Glomerular endothelial cell (primary cell): ENCODE data around the gene HACE1. TPM values are rescaled to one million over a fixed set of nuclear protein-coding genes. Genes with fewer than 3 reads are reported as not detected.
"Not testable (repeated sequence)": the region's sequence is repeated elsewhere in the genome, so short reads cannot be mapped to it uniquely, and the experiment has no call there.

Experiments
- DNase-seq: peaks from one replicate; pipeline ENCODE4 v3.0.0-alpha.2; 2011; ENCODE audit warnings: low read depth, low spot score; ENCODE audit errors: extremely low read depth
- total RNA-seq: library from RNA; depleted of rRNA; stranded (reverse); fragments of >200 nt; gene quantifications from 2 replicates; pipeline ENCODE4 v1.2.3, GENCODE V29; 2015

The HACE1 gene
- total RNA-seq, 1 donor from 2014 or later, result 11.9 TPM

DNA sequence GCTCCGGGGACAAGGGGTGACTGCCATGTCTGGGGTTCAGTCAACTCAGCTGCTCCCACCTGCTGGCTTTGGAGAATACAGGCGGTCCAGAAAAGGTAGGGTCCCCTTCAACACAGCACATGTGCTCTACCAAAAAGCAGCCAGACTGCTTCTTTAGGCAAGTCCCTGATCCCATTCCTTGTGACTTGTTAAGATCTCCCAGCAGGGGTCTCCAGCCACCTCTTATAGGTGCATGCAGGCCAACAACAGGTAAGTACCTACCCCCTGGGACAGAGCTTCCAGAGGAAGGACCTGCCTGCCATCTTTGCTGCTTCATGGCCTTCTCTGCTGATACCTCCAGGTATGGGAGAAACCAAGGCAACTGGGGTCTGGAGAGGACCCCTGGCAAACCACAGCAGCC, 106.5 kb downstream of the HACE1 start:
- no peak for DNase-seq

DNA sequence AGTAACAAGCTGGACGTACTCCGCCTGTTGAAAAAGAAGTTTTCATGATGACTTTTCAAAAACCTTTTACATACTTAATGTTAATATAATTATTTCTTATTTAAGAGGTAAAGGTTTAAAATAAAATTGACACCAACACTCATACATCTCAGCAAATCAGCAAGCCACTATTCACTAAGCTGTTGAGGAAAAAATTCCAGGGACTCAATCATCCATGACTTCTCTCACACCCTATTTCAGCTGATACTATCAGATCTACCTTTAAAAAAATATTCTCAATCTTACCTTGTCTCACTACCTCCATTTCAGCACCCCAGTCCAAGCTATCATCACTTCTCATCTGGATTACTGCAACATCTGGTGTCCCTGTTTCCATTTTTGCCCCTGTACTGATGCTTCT, 109.3 kb downstream of the HACE1 start:
- no peak for DNase-seq

DNA sequence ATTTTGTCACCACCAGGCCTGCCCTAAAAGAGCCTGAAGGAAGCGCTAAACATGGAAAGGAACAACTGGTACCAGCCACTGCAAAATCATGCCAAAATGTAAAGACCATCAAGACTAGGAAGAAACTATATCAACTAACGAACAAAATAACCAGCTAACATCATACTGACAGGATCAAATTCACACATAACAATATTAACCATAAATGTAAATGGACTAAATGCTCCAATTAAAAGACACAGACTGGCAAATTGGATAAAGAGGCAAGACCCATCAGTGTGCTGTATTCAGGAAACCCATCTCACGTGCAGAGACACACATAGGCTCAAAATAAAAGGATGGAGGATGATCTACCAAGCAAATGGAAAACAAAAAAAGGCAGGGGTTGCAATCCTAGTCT, 120.6 kb downstream of the HACE1 start:
- not testable (repeated sequence) for DNase-seq

DNA sequence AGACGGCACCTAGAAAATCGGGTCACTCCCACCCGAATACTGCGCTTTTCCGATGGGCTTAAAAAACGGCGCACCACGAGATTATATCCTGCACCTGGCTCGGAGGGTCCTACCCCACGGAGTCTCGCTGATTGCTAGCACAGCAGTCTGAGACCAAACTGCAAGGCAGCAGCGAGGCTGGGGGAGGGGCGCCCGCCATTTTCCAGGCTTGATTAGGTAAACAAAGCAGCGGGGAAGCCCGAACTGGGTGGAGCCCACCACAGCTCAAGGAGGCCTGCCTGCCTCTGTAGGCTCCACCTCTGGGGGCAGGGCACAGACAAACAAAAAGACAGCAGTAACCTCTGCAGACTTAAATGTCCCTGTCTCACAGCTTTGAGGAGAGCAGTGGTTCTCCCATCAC, 122.2 kb downstream of the HACE1 start:
- not testable (repeated sequence) for DNase-seq

DNA sequence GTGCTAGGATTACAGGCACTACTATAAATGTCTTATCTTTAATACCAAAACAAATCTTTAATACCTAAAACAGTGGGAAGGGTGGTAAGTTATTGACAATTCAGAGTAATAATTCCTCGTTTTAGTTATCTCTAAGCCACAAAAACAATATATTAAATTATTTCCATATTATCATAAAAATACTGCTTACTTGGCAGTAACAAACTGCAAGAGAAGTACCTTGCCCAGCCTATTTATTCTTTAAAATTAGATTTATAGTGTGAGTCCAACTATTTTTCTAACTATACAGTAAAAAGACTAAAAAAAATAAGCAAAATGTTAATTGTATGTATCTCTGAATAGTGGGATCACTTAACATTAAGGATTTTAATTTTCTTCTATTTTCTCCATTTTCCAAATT, 123.2 kb downstream of the HACE1 start:
- no peak for DNase-seq

DNA sequence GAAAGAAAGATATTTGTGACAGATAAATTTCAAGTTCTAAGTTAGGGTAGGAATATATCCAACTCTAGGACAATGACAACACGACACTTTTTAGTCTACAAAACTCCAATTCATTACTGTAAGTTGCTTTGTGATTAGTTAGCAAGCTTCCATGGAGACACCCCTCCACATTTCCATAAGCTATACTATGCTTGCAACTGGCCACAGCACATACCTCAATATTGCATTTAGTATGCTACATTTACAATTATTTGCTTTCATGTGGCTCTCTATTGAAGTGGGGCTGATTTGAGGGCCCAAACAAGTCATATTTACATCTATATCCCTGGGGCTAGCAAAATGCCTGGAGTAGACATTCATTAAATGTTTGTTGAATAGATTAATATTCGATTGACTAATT, 129.3 kb downstream of the HACE1 start:
- DNase-seq, result no peak

DNA sequence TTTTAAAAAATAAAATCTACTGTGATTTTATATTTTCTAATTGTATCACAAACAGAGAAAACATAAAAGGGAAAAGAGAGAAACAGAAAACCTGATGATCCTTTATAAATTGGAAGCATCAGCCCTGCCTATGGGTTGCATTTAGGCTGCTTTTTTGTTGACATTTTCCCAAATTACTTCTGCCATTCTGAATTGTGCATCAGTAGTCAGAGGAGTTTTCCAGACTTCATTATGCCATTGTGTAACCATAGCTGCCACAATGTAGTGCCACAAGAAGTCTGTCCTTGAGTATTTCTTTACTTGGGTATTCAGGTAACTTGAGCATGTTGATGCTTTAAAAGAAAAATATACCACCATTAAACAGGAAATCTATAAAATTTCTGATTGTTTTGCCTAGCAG, 130.3 kb downstream of the HACE1 start:
- no peak for DNase-seq

DNA sequence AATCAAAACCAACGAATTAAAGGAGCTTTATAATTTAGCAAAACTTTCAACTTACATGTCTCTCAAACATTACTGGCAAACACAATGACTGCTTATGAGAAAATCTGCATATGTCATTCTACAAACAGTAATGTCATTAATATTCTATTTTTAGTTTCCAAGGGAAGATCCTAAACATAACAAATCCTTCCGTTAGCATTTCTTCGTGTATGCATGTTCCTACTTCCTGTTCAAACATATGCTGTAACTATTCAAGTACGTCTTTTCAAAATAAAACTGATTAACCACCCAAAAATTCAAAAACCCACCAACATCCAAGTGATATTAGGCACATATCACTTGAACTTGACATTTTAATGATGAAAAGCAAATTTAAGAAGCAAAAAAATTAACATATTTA, 131.3 kb downstream of the HACE1 start:
- DNase-seq, result no peak

DNA sequence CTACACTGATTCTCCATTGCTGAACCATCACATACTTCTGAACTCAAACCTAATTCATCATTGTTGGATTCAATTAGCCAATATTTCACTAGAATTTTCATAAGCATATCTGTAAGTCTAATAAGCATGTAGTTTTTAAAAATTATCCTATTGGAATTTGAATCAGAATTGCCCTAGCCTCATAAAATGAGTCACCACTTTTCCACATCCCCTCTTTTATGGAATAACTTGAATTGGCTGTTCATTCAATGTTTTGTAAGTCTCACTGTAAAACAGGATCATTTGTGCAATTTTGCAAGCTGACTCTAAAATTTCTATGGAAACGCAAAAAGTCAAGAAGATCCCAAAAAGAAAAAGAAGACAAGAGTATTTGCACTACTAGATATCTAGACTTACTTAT, 141.0 kb downstream of the HACE1 start:
- DNase-seq, result no peak

DNA sequence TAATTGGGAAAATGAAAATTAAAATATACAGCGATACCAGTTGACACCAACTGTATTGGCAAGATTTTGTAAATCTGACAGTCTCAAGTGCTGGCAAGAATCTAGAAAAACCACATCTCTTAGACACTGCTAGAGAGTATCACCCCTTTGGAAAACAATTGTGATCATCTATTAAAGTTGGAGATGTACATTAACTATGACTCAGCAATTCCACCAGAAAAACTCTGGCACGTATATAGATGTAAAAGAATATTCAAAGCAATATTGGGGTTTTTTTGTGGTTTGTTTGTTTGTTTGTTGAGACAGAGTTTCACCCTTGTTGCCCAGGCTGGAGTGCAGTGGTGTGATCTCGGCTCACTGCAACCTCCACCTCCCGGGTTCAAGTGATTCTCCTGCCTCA, 142.9 kb downstream of the HACE1 start:
- DNase-seq, result no peak

DNA sequence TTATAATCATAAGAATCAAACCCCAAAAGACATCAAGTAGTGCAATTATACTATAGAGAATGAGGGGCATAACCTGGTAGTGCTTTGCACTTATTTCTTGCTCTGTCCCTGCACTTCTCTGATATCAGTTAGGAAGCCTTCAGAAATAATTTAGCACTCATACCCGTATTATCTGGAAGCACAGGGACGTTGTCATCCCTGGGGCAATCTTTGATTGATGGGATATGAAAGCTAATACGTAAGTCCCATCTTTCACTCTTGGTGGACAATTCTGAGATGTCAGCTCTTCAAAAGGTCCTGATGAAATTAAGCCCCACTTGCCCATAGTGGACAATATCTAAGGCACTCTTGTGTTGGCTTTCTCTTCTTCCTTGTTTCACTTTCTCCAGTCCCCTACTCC, 144.9 kb downstream of the HACE1 start:
- DNase-seq, result no peak

DNA sequence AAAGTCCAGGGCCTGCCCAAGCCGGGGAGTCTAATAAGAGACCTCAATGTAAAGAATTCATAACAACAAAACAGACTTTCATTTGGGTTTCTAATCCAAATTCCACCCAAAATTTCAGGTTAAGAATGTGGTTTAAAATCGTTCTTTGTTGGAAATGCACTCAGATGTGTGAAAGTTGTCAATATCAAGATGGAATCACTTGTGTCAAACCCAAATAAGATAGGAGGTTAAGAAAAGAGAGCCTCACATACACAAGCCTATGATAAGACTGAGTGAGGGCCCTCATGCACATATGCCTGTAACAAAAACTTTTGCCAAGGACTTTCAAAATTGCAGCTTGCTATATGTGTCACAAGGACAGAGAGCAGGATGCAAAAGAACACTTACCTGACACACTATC, 145.7 kb downstream of the HACE1 start:
- DNase-seq, result no peak

DNA sequence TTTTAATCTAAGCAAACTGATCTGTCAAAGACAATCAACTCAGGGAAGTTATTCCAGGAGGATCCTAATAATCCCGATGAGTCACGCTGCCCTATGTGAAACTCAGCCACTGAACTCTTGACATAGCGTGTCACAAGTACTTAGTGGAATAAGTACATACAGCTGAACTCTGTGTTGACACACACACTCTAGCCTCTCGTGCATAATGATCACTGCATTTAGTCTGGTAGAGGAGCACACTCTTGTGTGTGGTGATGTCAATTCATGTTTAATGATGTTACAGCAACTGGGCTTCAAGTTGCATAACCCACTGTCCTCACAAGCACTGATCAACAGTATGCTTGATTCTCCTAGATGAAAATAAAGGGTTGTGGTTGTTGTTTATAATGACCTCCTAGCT, 148.3 kb downstream of the HACE1 start:
- DNase-seq, result no peak

DNA sequence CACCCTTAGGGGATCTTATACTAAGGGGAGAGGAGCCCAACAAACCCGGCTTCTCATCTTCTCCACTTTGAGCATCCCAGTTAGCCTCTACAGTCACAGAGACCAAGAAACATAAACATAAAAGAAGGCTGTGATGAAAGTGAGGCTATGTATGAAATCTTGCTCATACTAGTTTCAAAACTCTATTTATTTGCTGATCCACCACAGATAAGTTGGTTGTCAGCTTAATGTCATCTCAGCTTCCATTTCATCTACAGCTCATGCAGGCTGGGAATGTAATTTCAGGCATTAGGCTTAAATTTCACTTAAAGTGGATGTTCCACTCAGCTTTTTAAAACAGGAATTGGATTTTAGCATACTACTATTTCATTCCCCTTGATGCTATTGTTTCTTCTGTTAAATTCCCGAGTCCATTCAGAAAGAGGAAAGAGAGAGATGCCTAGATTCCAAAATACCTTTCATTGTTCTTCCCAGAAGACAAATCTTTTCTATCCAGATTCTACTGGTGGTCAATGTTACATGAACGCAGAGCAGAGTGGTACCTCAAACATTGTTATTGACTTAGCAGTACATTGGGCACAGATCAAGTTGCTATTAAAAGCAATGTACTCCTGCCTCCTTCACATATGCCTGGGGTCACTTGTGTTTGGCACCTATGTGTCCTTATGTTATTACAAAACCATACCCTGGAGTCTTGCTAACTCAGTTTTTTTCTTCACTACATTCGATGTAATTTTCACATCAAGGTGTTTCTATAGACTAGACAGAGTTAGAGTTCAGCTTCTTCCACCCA, 149.0 kb downstream of the HACE1 start:
- no peak for DNase-seq

DNA sequence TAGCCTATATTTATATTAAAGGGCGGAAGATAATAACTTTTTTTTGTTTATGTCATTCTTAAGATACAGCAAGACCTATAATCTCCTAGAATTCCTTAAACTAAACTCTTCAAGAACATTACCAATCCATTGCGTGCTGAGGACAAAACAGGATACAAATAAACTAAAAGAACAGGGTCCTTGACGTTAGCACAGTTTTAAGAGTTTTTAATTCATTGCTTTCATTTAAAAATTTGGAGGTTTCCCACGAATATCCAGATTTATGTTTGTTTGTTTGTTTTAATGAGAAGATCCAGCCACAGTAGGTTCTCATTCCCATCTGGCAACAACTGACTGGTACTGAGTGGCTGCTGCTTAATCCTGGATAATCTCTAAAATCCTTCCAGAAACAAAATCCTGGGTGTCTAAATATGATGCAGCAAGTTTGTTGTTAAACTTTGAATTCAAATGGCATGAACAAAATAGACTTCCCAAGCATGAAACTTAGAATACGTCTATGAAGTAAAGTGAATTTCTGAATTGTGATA, 153.7 kb downstream of the HACE1 start:
- DNase-seq, result no peak

DNA sequence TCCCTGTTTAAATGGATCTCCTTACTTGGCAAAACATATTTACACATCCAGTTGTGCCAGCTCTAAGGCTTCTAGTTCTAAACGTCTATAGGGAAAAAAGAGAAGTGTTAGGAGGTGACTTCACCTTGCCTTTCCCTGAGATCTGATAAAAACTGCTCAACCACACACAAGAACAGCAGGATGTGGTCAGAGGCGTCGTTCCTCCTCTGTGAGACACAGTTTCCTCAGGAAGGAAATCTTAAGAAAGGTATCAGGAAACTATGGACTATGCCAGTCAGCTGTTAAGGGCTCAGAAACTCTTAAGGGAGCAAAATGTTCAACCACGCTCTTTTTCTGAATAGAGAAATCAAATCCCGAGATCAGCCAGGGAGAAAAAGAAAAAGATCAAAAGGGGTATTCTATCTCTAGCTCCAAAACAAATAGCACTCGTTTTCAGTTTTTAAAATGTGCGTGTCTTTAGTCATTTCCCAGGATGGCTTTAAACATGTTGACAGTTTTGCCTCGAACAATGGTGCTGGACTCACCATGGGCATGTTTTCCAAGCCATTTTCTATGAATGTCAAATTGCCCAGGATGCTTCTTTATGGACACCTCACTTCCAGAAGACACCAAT, 154.5 kb downstream of the HACE1 start:
- peak; percentile 95 for DNase-seq

DNA sequence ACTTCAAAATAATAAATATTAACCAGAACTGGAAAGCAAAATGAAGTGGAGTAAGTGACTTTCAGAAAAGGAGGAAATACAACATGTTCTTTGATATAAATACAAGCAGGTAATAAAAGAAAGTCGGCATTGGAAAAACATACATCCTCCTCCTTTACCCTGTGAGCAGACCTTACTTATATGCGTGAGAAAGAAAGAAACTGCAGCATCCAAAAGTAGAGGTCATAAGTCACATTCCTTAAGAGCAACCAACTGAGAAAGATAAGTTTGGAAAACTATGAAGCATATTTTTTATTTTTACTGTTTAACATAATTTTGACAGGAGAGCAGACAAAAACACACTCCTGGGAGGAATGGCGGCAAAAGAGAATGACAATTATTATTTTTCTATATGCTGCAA, 155.5 kb downstream of the HACE1 start:
- DNase-seq, result no peak

DNA sequence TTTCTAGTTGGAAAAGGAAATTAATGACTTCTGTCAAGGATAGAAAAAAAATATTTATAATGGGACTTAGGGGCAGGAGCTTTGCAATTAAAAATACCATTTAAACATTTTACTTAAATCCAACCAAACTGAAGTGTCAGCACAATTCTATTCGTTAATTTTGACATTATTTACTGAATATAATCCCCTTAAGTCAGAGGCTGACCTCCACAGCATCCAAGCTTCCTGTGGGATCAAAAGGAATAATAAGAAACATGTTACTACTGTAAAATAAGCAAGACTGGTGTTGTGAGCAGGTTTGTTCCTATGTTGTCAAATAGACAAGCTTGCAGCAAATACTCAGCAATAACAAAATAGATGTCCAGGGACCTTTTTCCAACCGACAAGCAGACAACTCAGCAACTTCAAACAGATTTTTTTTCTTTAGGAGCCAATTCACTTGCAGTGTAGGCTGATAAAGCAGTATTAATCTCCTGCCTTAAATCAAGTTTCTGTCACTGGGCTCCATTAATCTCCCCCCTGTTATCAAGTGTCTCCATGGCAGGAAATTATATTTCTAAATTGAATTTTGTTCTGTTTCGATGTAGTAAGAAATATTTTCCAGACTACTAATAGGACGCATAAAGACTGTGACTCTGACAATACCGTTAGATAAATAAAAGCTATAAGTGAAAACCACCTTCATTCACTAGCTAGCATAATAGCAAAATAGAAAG, 157.4 kb downstream of the HACE1 start:
- DNase-seq, result no peak

DNA sequence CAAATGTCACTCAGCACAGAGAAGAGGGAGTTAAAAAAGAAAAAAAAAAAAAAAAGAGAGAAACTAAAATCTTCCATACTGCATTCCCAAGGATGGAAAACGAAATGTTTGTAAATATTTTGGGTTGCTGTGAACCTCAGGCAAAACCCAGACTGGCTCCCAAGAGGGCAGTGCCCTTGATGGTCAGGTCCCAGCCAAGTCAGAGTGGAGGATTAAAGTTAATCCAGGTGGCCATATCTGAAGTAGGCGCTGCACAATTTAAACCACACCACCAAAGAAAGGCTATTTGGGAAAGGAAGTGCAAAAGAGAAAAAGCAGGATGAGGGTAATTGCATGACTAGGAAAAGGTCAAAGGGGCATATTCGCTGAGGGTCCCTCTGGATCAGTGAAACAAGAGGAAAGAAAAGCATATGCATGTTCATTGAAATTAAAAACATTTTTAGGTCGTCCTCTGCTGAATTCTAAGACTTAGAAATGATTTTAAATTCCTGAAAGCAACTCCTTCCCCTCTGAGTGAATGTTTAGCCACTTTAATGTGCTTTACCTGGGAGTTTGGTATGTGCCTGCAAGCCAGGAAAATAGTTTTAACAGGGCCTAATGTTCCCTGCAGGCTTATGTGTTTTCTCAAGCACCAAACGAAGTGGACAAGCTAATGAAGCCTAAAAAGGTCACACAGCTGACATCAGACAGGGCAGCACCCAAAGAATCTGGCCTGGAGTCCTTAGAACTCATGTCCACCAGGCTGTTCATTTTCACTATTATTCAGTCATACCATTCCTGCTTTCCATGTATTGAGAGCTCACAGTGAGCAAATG, 159.1 kb downstream of the HACE1 start:
- DNase-seq, result no peak

DNA sequence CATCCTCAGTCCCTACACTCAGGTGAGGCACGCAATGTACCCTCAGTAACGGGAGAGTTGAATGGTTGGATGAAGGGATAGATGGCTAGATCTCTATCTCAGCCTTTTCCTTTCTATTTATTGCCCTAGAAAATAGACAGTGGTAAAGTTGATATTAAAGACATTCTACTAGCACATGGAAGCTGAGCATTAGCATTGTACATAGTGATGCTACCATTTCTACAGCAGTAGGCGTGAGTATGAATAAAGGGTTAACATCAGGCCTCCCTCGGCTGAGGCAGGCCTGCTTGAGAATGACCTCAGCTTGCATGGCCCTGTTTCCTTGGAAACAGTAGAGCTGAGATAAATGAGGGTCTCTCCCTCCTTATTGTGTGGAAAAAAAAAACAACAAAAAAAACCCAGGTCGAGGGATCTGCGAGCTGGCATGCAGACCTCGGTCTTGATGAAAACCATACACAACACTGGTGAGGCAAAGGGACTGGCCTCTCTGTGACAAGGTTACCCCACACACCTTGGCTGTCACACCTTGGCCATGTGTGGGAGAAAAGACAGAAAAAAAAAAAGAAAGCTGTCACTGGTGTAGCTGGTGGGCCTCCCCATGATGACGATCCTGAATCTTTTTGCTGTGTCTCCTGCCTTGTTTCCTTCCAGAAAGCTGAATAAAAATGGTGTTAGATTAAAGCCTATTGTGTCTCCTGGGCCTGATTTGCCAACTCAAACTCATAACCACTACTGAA, 160.0 kb downstream of the HACE1 start:
- no peak for DNase-seq
